Measurements from ENCODE around the gene ATP2B2.

DNA sequence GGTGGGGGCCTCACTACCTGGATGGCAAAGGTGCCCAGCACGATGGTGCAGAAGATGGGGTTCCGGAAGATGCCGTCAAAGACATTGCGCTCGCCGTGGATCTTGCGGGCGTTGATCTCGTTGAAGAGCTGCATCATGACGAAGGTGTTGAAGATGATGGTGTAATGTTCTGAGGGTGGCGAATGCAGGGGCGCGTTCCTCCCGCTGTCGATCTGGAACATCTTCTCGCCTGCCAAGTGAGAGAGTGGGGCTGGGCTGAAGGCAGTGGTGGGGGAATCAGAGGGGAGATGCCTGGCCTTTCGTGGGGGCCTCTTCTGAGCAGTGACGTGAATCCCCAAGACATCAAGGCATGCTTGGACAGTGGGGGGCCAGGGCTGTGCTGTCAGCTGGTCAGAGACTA is 164.9 kb downstream of the ATP2B2 start:
- TF ChIP-seq, protein P1, sequence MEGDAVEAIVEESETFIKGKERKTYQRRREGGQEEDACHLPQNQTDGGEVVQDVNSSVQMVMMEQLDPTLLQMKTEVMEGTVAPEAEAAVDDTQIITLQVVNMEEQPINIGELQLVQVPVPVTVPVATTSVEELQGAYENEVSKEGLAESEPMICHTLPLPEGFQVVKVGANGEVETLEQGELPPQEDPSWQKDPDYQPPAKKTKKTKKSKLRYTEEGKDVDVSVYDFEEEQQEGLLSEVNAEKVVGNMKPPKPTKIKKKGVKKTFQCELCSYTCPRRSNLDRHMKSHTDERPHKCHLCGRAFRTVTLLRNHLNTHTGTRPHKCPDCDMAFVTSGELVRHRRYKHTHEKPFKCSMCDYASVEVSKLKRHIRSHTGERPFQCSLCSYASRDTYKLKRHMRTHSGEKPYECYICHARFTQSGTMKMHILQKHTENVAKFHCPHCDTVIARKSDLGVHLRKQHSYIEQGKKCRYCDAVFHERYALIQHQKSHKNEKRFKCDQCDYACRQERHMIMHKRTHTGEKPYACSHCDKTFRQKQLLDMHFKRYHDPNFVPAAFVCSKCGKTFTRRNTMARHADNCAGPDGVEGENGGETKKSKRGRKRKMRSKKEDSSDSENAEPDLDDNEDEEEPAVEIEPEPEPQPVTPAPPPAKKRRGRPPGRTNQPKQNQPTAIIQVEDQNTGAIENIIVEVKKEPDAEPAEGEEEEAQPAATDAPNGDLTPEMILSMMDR (IDR thresholded peaks at IDR 0.05) = no peak
- no peak for TF ChIP-seq EZH2phosphoT487 (IDR thresholded peaks at IDR 0.05)
